ENCODE measurements around the gene KIF5A. TPM values are rescaled to one million over a fixed set of nuclear protein-coding genes. Genes with fewer than 3 reads are reported as not detected.
"Not testable (repeated sequence)": the region's sequence is repeated elsewhere in the genome, so short reads cannot be mapped to it uniquely, and the experiment has no call there.

The KIF5A gene
- total RNA-seq, 1 experiment from 2014 or later: 0.47 TPM

- no peak overlapping the region for H3K4me3 ChIP-seq
- no peak for DNase-seq
- H3K9me3 ChIP-seq (replicated peaks): no peaks in the 10 kb centered on the region
- H3K4me1 ChIP-seq: no peaks in the 10 kb centered on the region
- no peak overlapping the region for H3K27ac ChIP-seq
- H3K27me3 ChIP-seq: peaks cover 34% of the 10 kb centered on the region
- H3K36me3 ChIP-seq: no peaks in the 10 kb centered on the region
Observed at GRCh38 chr12:57552306-57552651, 2.4 kb downstream of the KIF5A start.

- no peaks in the 10 kb centered on the region for H3K36me3 ChIP-seq
- no peak for DNase-seq
- no peaks in the 10 kb centered on the region for H3K4me1 ChIP-seq
- H3K4me3 ChIP-seq: no peak overlapping the region
- no peak overlapping the region for H3K27ac ChIP-seq
- H3K9me3 ChIP-seq (replicated peaks): no peaks in the 10 kb centered on the region
- peaks cover 34% of the 10 kb centered on the region for H3K27me3 ChIP-seq
Observed at GRCh38 chr12:57552835-57553313, 3.0 kb downstream of the KIF5A start.

- Histone ChIP-seq H3K4me1 (no peaks in the 10 kb centered on the region), H3K4me3 (no peak overlapping the region), H3K9me3 (replicated peaks) (no peaks in the 10 kb centered on the region), H3K36me3 (no peaks in the 10 kb centered on the region), H3K27me3 (peaks cover 34% of the 10 kb centered on the region), H3K27ac (no peak overlapping the region)
- DNase-seq: no peak
Observed at GRCh38 chr12:57553343-57554202, 3.7 kb downstream of the KIF5A start.

DNA sequence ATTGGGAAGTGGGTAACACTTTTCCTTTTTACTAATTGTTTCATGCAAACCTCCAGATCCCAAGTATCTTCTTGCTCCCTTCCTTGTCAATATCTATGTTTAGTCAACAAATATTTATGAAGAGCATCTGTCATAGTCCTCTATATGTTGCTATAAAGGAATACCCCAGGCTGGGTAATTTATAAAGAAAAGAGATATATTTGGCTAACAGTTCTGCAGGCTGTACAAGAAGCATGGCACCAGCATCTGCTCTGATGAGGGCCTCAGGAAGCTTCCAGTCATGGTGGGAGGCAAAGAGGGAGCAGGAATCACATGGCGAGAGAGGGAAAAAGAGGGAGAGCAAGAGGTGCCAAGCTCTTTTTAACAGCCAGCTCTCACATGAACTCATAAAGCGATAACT, 4.6 kb downstream of the KIF5A start:
- no peaks in the 10 kb centered on the region for H3K9me3 ChIP-seq (replicated peaks)
- no peak overlapping the region for H3K27ac ChIP-seq
- H3K36me3 ChIP-seq: no peaks in the 10 kb centered on the region
- H3K27me3 ChIP-seq: peaks cover 34% of the 10 kb centered on the region
- no peak overlapping the region for H3K4me3 ChIP-seq
- H3K4me1 ChIP-seq: no peaks in the 10 kb centered on the region
- no peak for DNase-seq

- no peak overlapping the region for H3K27ac ChIP-seq
- no peak for DNase-seq
- no peaks in the 10 kb centered on the region for H3K9me3 ChIP-seq (replicated peaks)
- H3K4me3 ChIP-seq: no peak overlapping the region
- no peaks in the 10 kb centered on the region for H3K4me1 ChIP-seq
- peaks cover 34% of the 10 kb centered on the region for H3K27me3 ChIP-seq
- H3K36me3 ChIP-seq: no peaks in the 10 kb centered on the region
Observed at GRCh38 chr12:57554897-57555296, 5.1 kb downstream of the KIF5A start.

DNA sequence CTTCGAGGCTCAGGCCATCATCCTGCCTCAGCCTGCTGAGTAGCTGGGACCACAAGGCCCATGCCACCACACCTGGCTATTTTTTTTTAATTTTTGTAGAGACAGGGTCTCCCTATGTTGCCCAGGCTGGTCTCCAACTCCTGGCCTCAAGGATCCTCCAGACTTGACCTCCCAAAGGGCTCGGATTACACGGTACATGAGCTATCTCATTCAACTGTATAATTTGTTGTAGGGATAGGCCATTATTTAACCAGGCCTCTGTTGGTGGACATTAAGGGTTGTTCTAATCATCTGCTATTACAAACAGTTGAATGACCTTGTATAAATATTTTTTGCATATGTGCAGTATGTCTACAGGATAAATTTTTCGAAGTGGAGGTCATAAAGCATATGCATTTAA, 9.0 kb downstream of the KIF5A start:
- H3K27ac ChIP-seq: no peak overlapping the region
- H3K9me3 ChIP-seq (replicated peaks): no peaks in the 10 kb centered on the region
- peaks cover 20% of the 10 kb centered on the region for H3K27me3 ChIP-seq
- peaks cover 5% of the 10 kb centered on the region; the same call in 1 of the 2 replicates for H3K4me1 ChIP-seq
- no peak for DNase-seq
- no peak overlapping the region for H3K4me3 ChIP-seq
- H3K36me3 ChIP-seq: no peaks in the 10 kb centered on the region

- Histone ChIP-seq H3K9me3 (replicated peaks) (no peaks in the 10 kb centered on the region), H3K27me3 (peaks cover 24% of the 10 kb centered on the region; the same call in 1 of the 2 replicates)
- DNase-seq: no peak
Observed at GRCh38 chr12:57560516-57560915, 10.7 kb downstream of the KIF5A start.

DNA sequence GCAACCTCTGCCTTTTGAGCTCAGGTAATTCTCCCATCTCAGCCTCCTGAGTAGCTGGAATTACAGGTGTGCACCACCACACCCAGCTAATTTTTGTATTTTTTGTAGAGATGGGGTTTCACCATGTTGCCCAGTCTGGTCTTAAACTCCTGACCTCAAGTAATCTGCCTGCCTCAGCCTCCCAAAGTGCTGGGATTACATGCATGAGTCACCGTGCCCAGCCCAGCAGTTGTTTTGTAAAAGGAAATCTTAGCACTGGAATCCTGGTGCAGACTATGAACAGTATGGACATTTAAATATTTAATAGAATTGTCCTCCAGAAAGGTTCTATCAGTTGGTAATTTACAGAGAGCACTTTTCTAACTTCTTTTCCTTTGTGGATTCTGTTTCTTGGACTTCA, 11.3 kb downstream of the KIF5A start:
- not testable (repeated sequence) for H3K4me1 ChIP-seq; H3K27ac ChIP-seq; H3K4me3 ChIP-seq; H3K36me3 ChIP-seq; H3K9me3 ChIP-seq (replicated peaks)
- H3K27me3 ChIP-seq: peaks cover 24% of the 10 kb centered on the region; the same call in 1 of the 2 replicates
- DNase-seq: peak; percentile 69 to 72

More at GRCh38 chr12:57560516-57560915, 10.7 kb downstream of the KIF5A start:
- H3K27ac ChIP-seq: no peak overlapping the region
- H3K4me1 ChIP-seq: peaks cover 5% of the 10 kb centered on the region; the same call in 1 of the 2 replicates
- no peaks in the 10 kb centered on the region for H3K36me3 ChIP-seq
- H3K4me3 ChIP-seq: no peak overlapping the region

GRCh38 chr12:57563358-57563757, 13.5 kb downstream of the KIF5A start:
- Histone ChIP-seq H3K4me3 (no peak overlapping the region), H3K27ac (no peak overlapping the region), H3K27me3 (peaks cover 30% of the 10 kb centered on the region; the same call in 1 of the 2 replicates), H3K4me1 (peaks cover 5% of the 10 kb centered on the region; the same call in 1 of the 2 replicates), H3K9me3 (replicated peaks) (no peaks in the 10 kb centered on the region), H3K36me3 (no peaks in the 10 kb centered on the region)
- no peak for DNase-seq

GRCh38 chr12:57564178-57564740, 14.4 kb downstream of the KIF5A start:
- no peak overlapping the region for H3K27ac ChIP-seq
- H3K4me1 ChIP-seq: peaks cover 5% of the 10 kb centered on the region; the same call in 1 of the 2 replicates
- H3K4me3 ChIP-seq: no peak overlapping the region
- DNase-seq: no peak
- H3K36me3 ChIP-seq: no peaks in the 10 kb centered on the region
- H3K27me3 ChIP-seq: peaks cover 36% of the 10 kb centered on the region; the same call in 1 of the 2 replicates
- no peaks in the 10 kb centered on the region for H3K9me3 ChIP-seq (replicated peaks)

DNA sequence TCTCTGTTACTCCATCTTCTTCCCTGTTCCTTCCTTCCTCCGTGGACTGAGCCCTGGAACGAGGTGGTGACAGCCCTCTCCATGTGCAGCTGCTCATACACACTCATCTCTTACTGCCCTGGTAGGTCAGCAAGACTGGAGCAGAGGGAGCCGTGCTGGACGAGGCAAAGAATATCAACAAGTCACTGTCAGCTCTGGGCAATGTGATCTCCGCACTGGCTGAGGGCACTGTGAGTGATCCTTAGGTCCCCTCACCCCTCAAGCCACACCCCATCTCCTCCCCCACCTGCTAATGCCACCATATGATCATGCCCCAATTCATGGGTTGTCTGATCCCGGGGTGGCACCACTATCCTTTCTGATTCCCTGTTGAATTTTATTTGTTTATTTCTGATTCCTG, 19.0 kb downstream of the KIF5A start:
- no peak for DNase-seq
- H3K27ac ChIP-seq: no peak overlapping the region
- H3K36me3 ChIP-seq: no peaks in the 10 kb centered on the region
- no peaks in the 10 kb centered on the region for H3K4me1 ChIP-seq
- no peak overlapping the region for H3K4me3 ChIP-seq
- H3K27me3 ChIP-seq: peaks cover 36% of the 10 kb centered on the region
- no peaks in the 10 kb centered on the region for H3K9me3 ChIP-seq (replicated peaks)

GRCh38 chr12:57569858-57570257, 20.0 kb downstream of the KIF5A start:
- no peak for DNase-seq
- no peaks in the 10 kb centered on the region for H3K4me1 ChIP-seq

DNA sequence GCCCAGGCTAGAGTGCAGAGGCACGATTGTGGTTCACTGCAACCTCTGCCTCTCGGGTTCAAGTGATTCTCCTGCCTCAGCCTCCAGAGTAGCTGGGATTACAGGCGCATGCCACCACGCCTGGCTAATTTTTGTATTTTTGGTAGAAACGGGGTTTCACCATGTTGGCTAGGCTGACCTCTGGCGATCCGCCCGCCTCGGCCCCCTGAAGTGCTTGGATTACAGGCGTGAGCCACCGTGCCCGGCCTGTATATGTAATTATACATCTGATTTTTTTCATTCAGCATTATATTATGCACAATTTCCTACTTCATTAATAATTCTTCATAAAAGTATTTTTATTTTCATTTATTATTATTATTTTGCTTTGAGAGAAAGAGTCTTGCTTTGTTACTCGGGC, 20.6 kb downstream of the KIF5A start:
- H3K4me3 ChIP-seq; H3K9me3 ChIP-seq (replicated peaks); H3K4me1 ChIP-seq; H3K27ac ChIP-seq; H3K36me3 ChIP-seq; DNase-seq: not testable (repeated sequence)
- peaks cover 29% of the 10 kb centered on the region for H3K27me3 ChIP-seq

More at GRCh38 chr12:57569858-57570257, 20.0 kb downstream of the KIF5A start:
- H3K4me3 ChIP-seq: no peak overlapping the region
- no peaks in the 10 kb centered on the region for H3K36me3 ChIP-seq
- H3K9me3 ChIP-seq (replicated peaks): no peaks in the 10 kb centered on the region
- H3K27me3 ChIP-seq: peaks cover 30% of the 10 kb centered on the region
- no peak overlapping the region for H3K27ac ChIP-seq

DNA sequence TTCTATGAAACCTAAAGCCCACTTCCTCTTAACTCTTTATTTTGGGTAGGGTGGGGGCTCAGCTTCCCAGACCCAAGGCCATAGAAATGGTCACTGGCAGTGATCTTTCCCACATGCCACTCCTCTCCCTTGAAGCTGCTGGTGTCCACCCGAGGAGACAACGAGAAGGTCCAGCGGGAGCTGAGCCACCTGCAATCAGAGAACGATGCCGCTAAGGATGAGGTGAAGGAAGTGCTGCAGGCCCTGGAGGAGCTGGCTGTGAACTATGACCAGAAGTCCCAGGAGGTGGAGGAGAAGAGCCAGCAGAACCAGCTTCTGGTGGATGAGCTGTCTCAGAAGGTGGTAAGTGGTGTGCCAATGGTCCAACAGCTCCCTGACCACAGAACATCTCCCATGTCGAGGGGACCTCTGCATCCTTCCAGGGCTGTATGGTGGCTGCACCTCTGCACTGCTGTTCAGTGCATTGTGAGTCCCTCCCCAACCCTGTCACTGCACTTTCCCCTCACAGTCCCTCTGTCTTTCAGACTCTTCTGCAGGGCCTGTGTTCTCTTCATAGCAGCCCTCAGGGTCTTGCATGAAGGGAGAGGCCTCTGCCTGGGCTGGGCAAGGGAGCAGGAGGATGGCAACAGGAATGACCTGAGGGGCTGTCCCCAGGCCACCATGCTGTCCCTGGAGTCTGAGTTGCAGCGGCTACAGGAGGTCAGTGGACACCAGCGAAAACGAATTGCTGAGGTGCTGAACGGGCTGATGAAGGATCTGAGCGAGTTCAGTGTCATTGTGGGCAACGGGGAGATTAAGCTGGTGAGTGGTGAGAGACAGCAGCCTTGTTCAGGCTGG, 22.3 kb downstream of the KIF5A start:
- no peaks in the 10 kb centered on the region for H3K36me3 ChIP-seq
- DNase-seq: no peak
- peaks cover 34% of the 10 kb centered on the region for H3K27me3 ChIP-seq
- no peaks in the 10 kb centered on the region for H3K9me3 ChIP-seq (replicated peaks)
- no peak overlapping the region for H3K27ac ChIP-seq
- H3K4me3 ChIP-seq: no peak overlapping the region
- no peaks in the 10 kb centered on the region for H3K4me1 ChIP-seq

GRCh38 chr12:57574795-57575194, 25.0 kb downstream of the KIF5A start:
- Histone ChIP-seq H3K27ac (no peak overlapping the region), H3K36me3 (no peaks in the 10 kb centered on the region), H3K27me3 (peaks cover 40% of the 10 kb centered on the region), H3K4me3 (no peak overlapping the region), H3K9me3 (replicated peaks) (no peaks in the 10 kb centered on the region), H3K4me1 (no peaks in the 10 kb centered on the region)
- no peak for DNase-seq
